Activated CD8-positive, alpha-beta memory T cell treated with anti-CD3 and anti-CD28 coated beads, Interleukin-2, amount 50 U/mL, for 1 hour (primary cell): Measurements from ENCODE around the gene ITSN1.

Experiments used
- DNase-seq: peaks from one replicate; pipeline ENCODE4 v3.0.0-alpha.2; 2020; ENCODE audit errors: extremely low read depth

Gene ITSN1

DNA sequence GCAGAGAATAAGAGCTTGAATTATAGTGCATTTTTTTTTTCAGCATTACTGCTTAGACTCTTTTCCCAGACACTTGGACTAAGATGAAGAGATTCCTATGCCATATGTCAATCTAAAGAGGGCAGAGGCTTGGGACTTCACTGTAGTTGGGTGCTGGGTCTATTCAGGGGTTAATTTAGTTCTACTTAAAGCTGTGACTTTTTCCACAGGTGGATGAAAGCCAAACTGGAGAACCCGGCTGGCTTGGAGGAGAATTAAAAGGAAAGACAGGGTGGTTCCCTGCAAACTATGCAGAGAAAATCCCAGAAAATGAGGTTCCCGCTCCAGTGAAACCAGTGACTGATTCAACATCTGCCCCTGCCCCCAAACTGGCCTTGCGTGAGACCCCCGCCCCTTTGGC, 168.5 kb downstream of the ITSN1 start:
- no peak for DNase-seq

GRCh38 chr21:33811167-33812010, 169.1 kb downstream of the ITSN1 start:
- DNase-seq = no peak

GRCh38 chr21:33813832-33814365, 171.6 kb downstream of the ITSN1 start:
- no peak for DNase-seq

- no peak for DNase-seq
Observed at GRCh38 chr21:33815143-33815707, 172.9 kb downstream of the ITSN1 start.

DNA sequence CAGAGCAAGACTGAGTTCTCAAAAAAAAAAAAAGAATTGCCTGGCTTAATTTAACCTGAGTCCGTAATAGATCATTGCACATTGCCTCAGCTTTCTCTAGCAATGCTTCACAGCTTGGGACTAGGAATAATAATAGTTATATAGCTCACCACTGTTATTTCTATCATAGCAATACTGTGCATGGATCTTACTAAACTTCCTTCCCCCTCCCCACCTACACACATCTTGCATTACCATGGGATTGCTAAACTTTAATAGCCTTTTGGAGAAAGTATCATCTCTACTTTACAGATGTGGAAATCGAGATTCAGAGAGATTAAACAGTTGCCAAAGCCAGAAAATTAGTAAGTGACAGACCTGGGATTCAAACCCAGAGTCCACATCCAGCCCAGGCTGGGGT, 173.9 kb downstream of the ITSN1 start:
- DNase-seq = no peak

DNA sequence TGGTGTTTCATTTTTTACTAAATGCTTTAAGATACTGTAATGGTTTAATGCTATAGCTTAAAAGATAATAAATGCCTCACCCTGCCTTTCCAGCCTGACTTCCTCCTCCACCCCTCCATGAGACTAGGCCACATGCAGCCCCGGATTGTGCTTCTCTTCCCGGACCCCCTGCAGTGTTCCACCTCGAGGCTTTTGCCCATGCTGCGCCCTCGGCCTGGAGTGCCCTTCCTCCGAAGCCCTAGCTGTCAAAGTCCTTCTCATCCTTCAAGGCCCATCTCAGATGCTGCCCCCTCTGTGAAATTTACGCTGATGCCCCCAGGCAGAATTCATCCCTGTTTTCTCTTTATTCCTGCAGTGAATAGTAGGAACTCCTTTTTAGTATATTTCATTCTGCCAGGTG, 174.8 kb downstream of the ITSN1 start:
- no peak for DNase-seq

DNA sequence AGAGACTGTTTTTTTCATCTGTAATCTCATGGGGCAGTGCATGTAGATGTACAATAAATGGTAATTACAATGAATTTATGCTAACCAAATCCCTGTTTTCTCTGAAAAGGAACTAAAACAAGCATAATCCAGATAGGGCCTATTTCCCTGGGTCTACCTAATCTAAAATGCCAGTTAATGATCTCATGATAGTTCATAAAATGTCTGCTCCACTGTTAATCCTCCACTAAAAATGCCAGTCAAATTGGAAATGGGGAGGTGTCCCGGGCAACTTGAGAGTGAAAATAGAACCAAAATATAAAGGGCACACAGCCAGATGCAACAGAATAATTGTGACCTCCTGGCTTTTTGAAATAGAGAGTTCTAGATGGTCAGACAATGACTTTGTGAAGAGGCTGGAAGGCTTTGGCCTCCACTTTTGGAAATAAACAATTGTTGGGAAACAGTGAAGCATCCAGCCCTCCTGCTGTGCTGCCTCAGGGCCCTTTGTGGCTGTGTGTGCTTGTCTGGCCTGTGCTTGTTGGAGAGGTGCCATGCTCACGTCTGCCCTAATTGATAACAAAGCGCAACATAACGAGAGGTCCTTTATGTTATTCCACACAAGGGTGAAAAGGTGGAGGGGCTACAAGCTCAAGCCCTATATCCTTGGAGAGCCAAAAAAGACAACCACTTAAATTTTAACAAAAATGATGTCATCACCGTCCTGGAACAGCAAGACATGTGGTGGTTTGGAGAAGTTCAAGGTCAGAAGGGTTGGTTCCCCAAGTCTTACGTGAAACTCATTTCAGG, 175.6 kb downstream of the ITSN1 start:
- no peak for DNase-seq

- DNase-seq = no peak
Observed at GRCh38 chr21:33820230-33820770, 178.0 kb downstream of the ITSN1 start.

GRCh38 chr21:33820798-33821197, 178.5 kb downstream of the ITSN1 start:
- no peak for DNase-seq

DNA sequence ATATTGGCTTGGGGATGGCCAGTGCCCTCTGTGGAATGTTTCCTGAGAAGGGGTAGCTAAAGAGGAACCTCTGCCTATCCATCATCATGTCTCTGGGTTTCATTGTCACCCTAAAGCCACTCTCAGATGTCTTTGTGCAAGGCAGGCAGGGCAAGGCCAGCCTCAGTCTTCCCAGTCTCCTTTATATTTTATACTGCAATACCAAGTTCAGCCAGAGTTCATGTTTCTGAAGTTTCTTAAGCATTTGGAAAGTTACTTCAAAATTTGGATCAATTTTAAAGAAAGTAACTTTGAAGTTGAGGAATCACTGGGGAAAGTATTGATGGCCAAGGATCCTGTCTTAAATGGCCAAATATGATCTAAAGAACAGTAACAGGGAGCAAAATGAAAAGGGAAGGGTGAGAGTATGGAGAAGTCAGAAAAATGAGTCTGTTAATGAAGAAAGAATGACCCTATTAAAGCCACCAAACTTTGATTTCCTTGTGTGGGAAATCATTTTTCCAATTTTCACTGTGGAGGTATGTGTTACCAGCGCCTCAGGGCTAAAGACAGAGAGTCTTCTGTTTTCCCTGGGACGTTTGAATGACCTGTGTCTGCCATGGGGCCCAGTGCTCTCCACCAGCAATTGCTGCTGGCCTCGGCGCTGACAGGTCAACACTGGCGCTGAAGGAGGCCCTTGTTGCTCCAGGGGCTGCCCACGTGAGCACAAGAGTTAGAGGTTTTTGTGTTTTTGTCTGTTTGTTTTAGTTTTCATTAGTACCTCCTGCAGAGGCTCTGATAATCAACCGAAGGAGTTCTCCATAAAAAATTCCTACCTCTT, 179.4 kb downstream of the ITSN1 start:
- no peak for DNase-seq

DNA sequence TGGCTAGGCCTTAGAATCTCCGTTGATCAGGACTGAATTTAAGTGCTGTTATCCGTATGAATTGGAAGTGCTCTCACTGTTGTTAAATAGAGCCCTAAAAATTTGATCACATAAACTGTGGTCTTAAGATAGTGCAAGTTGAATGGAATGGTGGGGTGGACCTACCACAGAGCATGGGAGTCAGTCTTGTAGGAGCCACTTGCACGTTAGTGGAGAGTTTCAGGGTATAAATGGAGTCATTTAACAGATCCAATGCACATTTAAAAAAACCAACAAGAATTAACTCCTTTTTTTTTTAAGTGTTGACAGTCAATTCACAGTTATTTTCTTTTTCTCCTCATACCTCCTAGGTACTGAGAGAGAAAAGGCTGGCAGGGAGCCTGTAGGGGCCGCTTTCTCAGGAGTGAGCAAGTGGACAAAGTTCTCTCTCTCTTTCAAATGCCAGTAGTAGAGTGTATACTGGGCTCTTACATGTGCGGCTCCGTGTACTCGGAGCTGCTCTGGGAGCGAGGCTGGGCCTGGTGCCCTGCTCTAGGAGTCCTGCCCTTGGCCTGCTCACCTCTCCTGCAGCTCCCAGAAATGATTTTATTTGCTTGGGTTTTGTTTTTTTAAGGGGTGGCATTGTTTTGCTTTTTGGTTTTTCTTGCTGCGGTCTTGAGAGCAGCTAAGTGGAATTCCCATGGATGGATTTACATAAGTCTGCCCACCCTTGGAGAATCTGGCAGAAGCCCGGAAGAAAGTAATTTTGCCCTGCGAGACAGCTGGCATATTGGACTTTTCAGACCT, 182.0 kb downstream of the ITSN1 start:
- DNase-seq = no peak

DNA sequence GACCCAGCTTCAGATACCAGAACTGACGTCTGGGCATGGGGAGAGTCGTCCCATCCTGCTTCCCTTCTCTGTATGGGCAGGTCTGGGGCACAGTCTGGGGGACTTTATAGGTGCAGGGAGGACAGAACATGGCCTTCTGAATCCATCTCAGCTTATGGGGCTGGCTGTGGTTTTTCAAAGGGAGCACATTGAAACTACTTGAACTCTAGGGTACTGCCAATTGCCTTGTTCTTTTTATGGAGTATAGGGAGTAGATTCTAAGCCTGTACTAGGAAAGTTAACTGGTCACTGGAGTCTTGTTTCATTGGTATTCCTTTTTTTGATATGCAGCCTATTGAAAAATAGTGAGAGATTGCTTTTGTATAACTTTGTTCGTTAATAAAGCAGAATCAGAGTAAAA, 183.1 kb downstream of the ITSN1 start:
- DNase-seq = no peak

- DNase-seq = no peak
Observed at GRCh38 chr21:33825915-33826314, 183.6 kb downstream of the ITSN1 start.

- no peak for DNase-seq
Observed at GRCh38 chr21:33828083-33828482, 185.8 kb downstream of the ITSN1 start.

DNA sequence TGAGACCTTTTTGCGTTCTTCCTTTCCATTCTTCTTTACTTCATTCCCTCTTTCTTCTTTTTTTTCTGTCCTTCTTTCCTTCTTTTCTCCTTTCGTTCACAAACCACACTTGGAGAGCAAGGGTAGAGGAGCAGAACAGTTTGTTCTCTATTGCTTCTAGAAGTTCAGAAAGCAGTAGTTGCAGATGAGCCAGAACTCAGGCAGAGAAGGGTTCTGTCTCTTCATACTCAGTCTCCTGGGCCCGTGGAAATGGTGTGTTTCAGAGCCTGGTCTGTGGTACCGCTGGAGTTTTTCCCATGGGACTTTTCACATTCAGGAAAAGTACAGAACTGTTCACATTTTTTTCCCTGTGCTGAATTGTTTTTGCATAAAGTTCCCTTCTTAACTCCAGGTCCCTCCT, 186.3 kb downstream of the ITSN1 start:
- DNase-seq = no peak

DNA sequence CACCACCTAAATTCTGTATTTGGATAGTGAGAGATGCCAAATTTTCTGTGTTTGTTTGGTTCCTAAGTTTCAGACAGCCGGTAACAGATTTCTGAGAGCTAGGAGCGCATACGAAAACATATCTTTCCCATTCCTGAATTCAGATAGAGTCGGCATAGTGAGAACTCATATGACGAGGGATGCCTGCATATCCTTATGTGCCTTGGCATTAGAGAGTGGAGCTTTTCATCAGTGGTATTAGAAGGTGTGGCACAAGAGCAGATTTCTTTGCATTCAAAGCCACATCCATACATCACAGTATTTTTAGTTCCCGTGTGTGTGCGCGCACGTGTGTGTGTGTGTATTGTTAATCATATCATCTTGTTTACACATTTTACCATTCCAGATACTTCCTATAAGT, 187.5 kb downstream of the ITSN1 start:
- no peak for DNase-seq

DNA sequence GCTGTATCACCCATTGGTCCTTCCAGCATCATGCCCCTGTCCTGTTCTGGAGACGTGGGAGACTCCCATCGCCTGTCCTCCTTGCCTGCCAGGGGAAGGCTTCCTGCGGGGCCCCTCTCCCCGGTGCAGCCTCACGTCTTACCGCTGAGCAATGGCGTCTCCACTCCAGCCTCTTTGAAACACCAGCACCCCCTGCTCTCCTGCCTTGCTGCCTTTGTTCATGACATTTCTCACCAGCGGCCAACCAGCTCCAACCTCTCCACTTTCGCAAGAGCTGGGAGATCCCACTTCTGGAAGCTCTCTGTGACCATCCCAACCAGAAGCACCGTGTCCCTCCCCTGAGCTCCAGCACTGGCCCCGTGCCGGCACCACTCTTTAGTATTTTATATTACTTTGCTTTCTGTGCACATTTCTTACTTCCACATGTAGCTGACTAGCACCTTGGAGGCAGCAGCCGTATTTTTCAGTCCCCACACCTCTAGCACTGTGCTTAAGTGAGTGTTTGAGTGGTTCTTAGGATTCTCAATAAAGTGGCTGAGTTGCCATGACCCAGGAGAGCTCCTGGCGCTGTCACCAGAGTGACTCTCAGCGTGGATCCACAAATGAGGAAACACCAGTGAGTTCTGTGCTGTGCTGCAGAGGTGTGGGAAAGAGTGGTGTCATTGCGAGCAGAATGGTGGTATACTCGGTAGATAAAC, 189.8 kb downstream of the ITSN1 start:
- no peak for DNase-seq

- DNase-seq = no peak
Observed at GRCh38 chr21:33834801-33835500, 192.7 kb downstream of the ITSN1 start.

- no peak for DNase-seq
Observed at GRCh38 chr21:33835920-33836319, 193.6 kb downstream of the ITSN1 start.
